Adrenal gland (tissue), 12 donors: ENCODE measurements around the gene KCNMA1. TPM values are rescaled to one million over a fixed set of nuclear protein-coding genes. Genes with fewer than 3 reads are reported as not detected.
A peak's percentile ranks its signal among the peaks of the same experiment; 100 is the strongest.

Experiments used
- DNase-seq, 7 donors: peaks; one replicate each; pipeline ENCODE4 v3.0.0-alpha.2; 2019 to 2020
- H3K27ac ChIP-seq, 5 donors: fragments of 200-600 bp; sonication (generic) in 4 of 5; 1 replicate in 3 of 5; 2 replicates in 2 of 5; pipeline versions ENCODE4 v1.5.1 to v1.8.0; 2016 to 2020; ENCODE audit warnings: mild to moderate bottlenecking in 1 of 5
- H3K27me3 ChIP-seq: fragments of 200-600 bp; 2 replicates; pipeline ENCODE4 v1.8.0; 2021
- H3K36me3 ChIP-seq, 2 donors: fragments of 200-600 bp; replicated peaks in 1 of 2; 1 replicate in 1 of 2; 2 replicates in 1 of 2; pipeline versions ENCODE4 v1.5.1 to v1.8.0; 2018 to 2022
- H3K4me1 ChIP-seq, 2 donors: fragments of 200-600 bp; replicated peaks in 1 of 2; 1 replicate in 1 of 2; 2 replicates in 1 of 2; pipeline versions ENCODE4 v1.5.1 to v1.8.0; 2018 to 2021
- H3K4me3 ChIP-seq, 4 donors: fragments of 200-600 bp; sonication (generic) in 3 of 4; one replicate each; pipeline ENCODE4 v1.5.1; 2016 to 2018
- H3K9me3 ChIP-seq, 3 donors: fragments of 200-600 bp; sonication (generic) in 1 of 3; replicated peaks in 1 of 3; 1 replicate in 2 of 3; 2 replicates in 1 of 3; pipeline versions ENCODE4 v1.5.1 to v1.8.0; 2016 to 2021
- POLR2A ChIP-seq, 2 donors: fragments of 450-650 bp; IDR thresholded peaks; one replicate each; pipeline ENCODE4 v1.6.1; 2017; ENCODE audit warnings: antibody characterized with exemption in 2 of 2, mild to moderate bottlenecking in 2 of 2, moderate library complexity in 1 of 2
- WGBS, 4 donors: extraction: QIAGEN DNeasy Blood & Tissue Kit in 2 of 4; methylation state at CpG; one replicate each; pipeline versions ENCODE4 v1.1.5 to v1.1.7; 2013 to 2017; 5-methylcytosine and 5-hydroxymethylcytosine counted together
- intact Hi-C, 2 donors: fragments of 100-400 bp; cut with DNase I; formaldehyde crosslinking; loops; one replicate each; pipeline versions ENCODE4 v1.14.1 to v1.15.0; 2022 to 2023
- polyA plus RNA-seq, 3 donors: library from polyadenylated mRNA; stranded (reverse); fragments of 200-250 nt in 2 of 3; fragments of 350-450 nt in 1 of 3; fragmentation: Illumina TruSeq in 1 of 3; extraction: RNeasy Lipid Tissue Mini Kit (QIAGEN cat#74804) in 1 of 3; gene quantifications; one replicate each; pipeline ENCODE4 v1.2.3, GENCODE V29; 2013 to 2014
- total RNA-seq, 9 donors: library from RNA; depleted of rRNA in 4 of 9; stranded (reverse); fragments of >200 nt in 4 of 9; fragments of 120-200 nt in 1 of 9; fragmentation: NEBNext Ultra II Directional in 1 of 9; extraction: Animal tissue kit (Norgen Biotek cat#: 25700) in 1 of 9; gene quantifications; one replicate each; pipeline versions ENCODE4 v1.1.0 to v1.2.4, GENCODE V29; 2013 to 2023
- TF ChIP-seq, protein P1 (sequence below), 6 experiments: fragments of 450-650 bp in 4 of 6; fragments of 200-600 bp in 2 of 6; sonication (generic) in 1 of 6; IDR thresholded peaks; 1 replicate in 5 of 6; 2 replicates in 1 of 6; pipeline versions ENCODE4 v1.5.1 to v1.8.0; 2016 to 2021; ENCODE audit warnings: antibody characterized with exemption in 6 of 6, mild to moderate bottlenecking in 2 of 6, moderate library complexity in 1 of 6
- donor health status: healthy with polysubstance abuse.
- donor health status: Bipolar disorder and iron deficiency.
- donor health status: DM: yes; HTN: yes; CAD: no.
- donor health status: DM: no; HTN: no; CAD: no.
- donor health status: DM: no; HTN: no; CAD: no.
- donor health status: DM: yes; HTN: yes; CAD: no.

KCNMA1 gene
- total and polyA plus RNA-seq, 12 donors, result 6.4 to 37.7 (median 13.4) TPM

DNA sequence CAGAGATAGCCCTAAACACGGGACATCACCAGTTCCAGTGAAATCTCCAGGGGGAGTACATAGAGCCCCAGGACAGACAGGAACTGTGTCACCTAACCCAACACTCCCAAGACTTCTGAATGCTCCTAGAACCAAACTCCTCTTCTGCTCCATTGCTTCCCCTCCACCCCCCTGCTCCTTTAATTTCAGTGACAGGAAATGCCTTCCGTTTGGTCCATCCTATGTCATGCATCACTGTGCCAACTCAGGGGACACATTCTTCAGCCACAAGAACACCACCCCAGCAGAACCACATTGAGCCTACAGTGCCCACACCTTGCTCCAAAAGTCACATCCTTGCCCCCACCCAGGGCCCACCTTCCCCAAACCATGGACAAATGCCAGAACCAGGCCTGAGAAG lies 100.5 kb downstream of the KCNMA1 start:
- Histone ChIP-seq H3K27me3 (no peaks in the 10 kb centered on the region), H3K36me3 (no peaks in the 10 kb centered on the region), H3K4me3 (no peak overlapping the region), H3K27ac (no peak overlapping the region), H3K9me3 (no peaks in the 10 kb centered on the region), H3K4me1 (peaks cover 4 to 12% of the 10 kb centered on the region in 2 donors)
- DNase-seq, result no peak
- intact Hi-C loops, result no loop called here
- WGBS, 4 donors, result 73 to 84% (median 81%) methylated on average over 2 of the region's 2 CpGs
- TF ChIP-seq, protein P1, sequence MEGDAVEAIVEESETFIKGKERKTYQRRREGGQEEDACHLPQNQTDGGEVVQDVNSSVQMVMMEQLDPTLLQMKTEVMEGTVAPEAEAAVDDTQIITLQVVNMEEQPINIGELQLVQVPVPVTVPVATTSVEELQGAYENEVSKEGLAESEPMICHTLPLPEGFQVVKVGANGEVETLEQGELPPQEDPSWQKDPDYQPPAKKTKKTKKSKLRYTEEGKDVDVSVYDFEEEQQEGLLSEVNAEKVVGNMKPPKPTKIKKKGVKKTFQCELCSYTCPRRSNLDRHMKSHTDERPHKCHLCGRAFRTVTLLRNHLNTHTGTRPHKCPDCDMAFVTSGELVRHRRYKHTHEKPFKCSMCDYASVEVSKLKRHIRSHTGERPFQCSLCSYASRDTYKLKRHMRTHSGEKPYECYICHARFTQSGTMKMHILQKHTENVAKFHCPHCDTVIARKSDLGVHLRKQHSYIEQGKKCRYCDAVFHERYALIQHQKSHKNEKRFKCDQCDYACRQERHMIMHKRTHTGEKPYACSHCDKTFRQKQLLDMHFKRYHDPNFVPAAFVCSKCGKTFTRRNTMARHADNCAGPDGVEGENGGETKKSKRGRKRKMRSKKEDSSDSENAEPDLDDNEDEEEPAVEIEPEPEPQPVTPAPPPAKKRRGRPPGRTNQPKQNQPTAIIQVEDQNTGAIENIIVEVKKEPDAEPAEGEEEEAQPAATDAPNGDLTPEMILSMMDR (IDR thresholded peaks at IDR 0.05), result no peak
- no peak for TF ChIP-seq POLR2A (IDR thresholded peaks at IDR 0.05)

DNA sequence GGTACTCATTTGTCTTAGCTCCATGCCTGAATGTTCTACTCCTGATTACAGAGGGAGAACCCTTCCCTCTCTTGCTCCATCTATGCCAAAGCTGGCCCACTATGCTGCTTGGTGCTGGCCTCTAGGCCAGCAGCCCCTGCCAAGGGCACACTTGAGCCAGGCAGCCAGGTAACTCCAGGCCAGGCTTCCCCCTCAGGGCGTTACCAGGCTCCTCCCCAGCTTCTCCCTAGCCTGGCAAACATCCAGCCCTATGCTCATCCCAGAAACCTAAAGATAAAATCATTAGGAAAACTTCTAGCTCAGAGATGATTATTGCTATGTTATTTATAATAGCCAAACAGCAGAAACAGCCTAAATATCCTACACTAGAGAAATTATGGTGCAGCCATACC lies 103.7 kb downstream of the KCNMA1 start:
- Histone ChIP-seq H3K27me3 (no peaks in the 10 kb centered on the region), H3K36me3 (no peaks in the 10 kb centered on the region), H3K27ac (peak overlapping the region in 2 of 5 donors; percentile 6), H3K9me3 (no peaks in the 10 kb centered on the region), H3K4me1 (peaks cover 19 to 29% of the 10 kb centered on the region in 2 donors), H3K4me3 (no peak overlapping the region)
- intact Hi-C loops, result no loop called here
- WGBS, 4 donors, result 10 to 22% (median 18%) methylated on average over 1 of the region's 1 CpG
- TF ChIP-seq POLR2A (IDR thresholded peaks at IDR 0.05), result no peak
- TF ChIP-seq, protein P1 (IDR thresholded peaks at IDR 0.05), result no peak
- DNase-seq, result no peak

DNA sequence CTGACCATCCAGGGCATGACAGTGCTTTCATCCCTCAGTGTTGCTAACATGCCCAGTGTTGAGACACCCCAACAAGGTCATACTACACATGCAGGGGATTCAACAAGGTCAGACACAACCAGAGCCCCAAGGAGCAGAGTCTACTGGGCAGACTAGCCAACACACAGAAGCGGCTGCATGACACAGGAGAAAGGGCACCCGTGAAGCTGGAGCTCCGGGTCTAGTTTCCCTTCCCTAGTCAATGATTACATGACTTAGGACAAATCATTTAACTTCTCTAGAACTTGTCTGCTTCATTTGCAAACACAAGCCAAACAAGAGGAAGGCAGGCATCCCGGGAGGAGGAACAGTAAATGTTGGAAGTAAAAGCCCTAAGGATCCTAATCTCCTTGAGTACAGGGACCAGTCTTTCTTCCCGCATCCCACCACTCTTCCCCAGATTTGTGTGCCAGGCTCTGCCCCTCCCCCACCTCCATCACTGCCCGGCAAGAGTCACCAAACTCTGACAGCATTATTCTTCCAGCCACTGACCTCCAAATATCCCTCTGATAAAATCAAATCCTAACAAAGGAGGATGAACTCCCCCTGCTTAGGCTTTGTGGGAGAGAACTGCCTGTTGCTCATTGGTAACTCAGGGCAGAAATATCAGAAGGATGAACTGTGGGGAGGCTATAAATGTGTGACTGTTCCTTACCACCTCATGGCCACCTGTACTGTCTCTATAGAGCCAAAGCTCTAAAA lies 104.3 kb downstream of the KCNMA1 start:
- Histone ChIP-seq H3K36me3 (no peaks in the 10 kb centered on the region), H3K4me1 (peaks cover 19 to 29% of the 10 kb centered on the region in 2 donors), H3K27ac (peak overlapping the region in 2 of 5 donors; percentile 6 to 42), H3K4me3 (no peak overlapping the region), H3K27me3 (no peaks in the 10 kb centered on the region), H3K9me3 (no peaks in the 10 kb centered on the region)
- peak in 1 of 7 donors; percentile 25 for DNase-seq
- 44 to 65% (median 49%) methylated on average over 6 of the region's 6 CpGs for WGBS, 4 donors
- no peak for TF ChIP-seq POLR2A (IDR thresholded peaks at IDR 0.05)
- TF ChIP-seq, protein P1 (IDR thresholded peaks at IDR 0.05), result no peak
- intact Hi-C loops, result no loop called here

DNA sequence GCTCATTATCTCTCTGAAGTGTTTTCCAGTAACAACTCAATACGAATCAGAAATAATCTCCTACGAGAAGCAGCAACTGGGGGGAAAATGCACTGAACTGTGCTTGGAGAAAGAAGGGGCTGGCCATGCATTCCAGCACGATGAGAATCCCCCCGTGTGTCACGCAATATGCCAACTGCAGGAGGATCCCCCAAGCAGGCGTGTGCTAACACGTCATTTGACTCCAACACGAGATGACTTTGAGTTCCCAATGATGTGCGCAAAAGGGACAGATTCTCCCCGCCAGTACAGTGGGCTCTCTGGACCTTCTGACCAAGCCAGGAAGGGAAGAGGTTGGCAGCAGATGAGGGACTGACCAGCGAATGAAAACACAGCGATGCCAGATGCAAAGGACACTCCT lies 105.5 kb downstream of the KCNMA1 start:
- intact Hi-C loops, result no loop called here
- Histone ChIP-seq H3K4me3 (no peak overlapping the region), H3K27me3 (no peaks in the 10 kb centered on the region), H3K9me3 (no peaks in the 10 kb centered on the region), H3K27ac (peak overlapping the region in 2 of 5 donors; percentile 47 to 64), H3K36me3 (no peaks in the 10 kb centered on the region), H3K4me1 (peaks cover 19 to 29% of the 10 kb centered on the region in 2 donors)
- TF ChIP-seq, protein P1 (IDR thresholded peaks at IDR 0.05), result no peak
- TF ChIP-seq POLR2A (IDR thresholded peaks at IDR 0.05), result no peak
- DNase-seq, result no peak
- 82 to 89% (median 84%) methylated on average over 12 of the region's 12 CpGs for WGBS, 4 donors
